Esophagus mucosa (tissue), 1 donor: Measurements from ENCODE around the gene ANKK1. TPM values are rescaled to one million over a fixed set of nuclear protein-coding genes. Genes with fewer than 3 reads are reported as not detected.

ENCODE experiments used
- total RNA-seq: library from RNA; stranded (reverse); gene quantifications from one replicate; pipeline ENCODE4 v1.2.4, GENCODE V29; 2023
- donor health status: DM: yes; HTN: yes; CAD: no.

ANKK1 gene
- total RNA-seq, 1 donor from 2014 or later: 0.72 TPM

Other genes with a start within 250 kb of the ANKK1 start
- gene TTC12, start 73.2 kb upstream of the ANKK1 start, total RNA-seq: 11.8 TPM
- gene DRD2, start 87.6 kb downstream of the ANKK1 start, total RNA-seq: 0.08 TPM